Measurements from ENCODE around the gene SDF4. TPM values are rescaled to one million over a fixed set of nuclear protein-coding genes. Genes with fewer than 3 reads are reported as not detected.

The SDF4 gene
- total RNA-seq, 1 experiment from 2014 or later, result 82.0 TPM

DNA sequence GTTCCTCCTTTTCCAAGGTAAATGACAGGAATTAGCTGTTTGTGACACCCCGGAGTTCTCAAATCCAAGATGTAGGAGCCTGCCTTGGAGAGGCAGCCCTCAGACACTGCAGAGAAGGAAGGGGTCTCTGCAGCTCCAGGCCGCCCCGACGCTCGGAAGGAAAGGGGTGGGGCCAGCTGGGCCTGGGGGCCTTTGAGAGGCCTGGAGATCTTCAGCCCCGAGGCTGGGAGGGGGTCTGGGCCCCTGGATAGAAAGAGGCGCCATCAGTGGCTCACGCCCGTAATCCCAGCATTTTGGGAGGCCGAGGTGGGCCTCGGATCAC lies 24.3 kb downstream of the SDF4 start:
- Histone ChIP-seq H3K4me1 (ENCODE audit: insufficient read depth, low read length) (no peaks in the 10 kb centered on the region), H3K18ac (ENCODE audit: insufficient read length, low read depth, low read length) (no peak overlapping the region), H3K9me3 (ENCODE audit: control insufficient read depth, low read depth, low read length) (no peaks in the 10 kb centered on the region), H4K8ac (replicated peaks; ENCODE audit: insufficient read length, low read depth, low read length) (no peak overlapping the region), H4K20me1 (ENCODE audit: control insufficient read depth, insufficient read depth, insufficient read length) (no peaks in the 10 kb centered on the region), H3K9ac (ENCODE audit: extremely low read depth, insufficient read length, low read length) (no peak overlapping the region), H2BK15ac (ENCODE audit: low read depth, low read length) (no peak overlapping the region), H4K91ac (ENCODE audit: insufficient read length, low read depth, low read length) (no peak overlapping the region), H2BK5ac (ENCODE audit: insufficient read length, low read length) (no peak overlapping the region), H4K5ac (ENCODE audit: insufficient read length, low read depth, low read length) (no peak overlapping the region), H3K14ac (ENCODE audit: insufficient read depth, low read length) (no peak overlapping the region), H3K27me3 (ENCODE audit: insufficient read depth, low read length) (no peaks in the 10 kb centered on the region; the same call in 1 of the 2 replicates), H3T11ph (ENCODE audit: low read length) (no peak overlapping the region), H2AK5ac (ENCODE audit: insufficient read length, low read length) (no peak overlapping the region), H2BK20ac (ENCODE audit: low read depth, low read length, poor library complexity, severe bottlenecking) (no peak overlapping the region), H3K79me1 (ENCODE audit: insufficient read depth, low read depth, low read length, poor library complexity, severe bottlenecking) (no peaks in the 10 kb centered on the region), H2BK12ac (ENCODE audit: insufficient read length, low read depth, low read length) (no peak overlapping the region), H3K27ac (ENCODE audit: insufficient read length, low read depth, low read length) (no peak overlapping the region), H3K4me2 (ENCODE audit: insufficient read depth, insufficient read length, low read length) (no peak overlapping the region), H3K79me2 (ENCODE audit: insufficient read depth, low read length) (no peaks in the 10 kb centered on the region), H2AFZ (ENCODE audit: low read length) (no peak overlapping the region), H3K23ac (ENCODE audit: insufficient read length, low read depth, low read length) (no peak overlapping the region), H2BK120ac (ENCODE audit: low read depth, low read length, poor library complexity, severe bottlenecking) (no peak overlapping the region), H3K56ac (ENCODE audit: insufficient read length, low read depth, low read length) (no peak overlapping the region), H3K4ac (ENCODE audit: low read depth, low read length) (no peak overlapping the region), H3K23me2 (ENCODE audit: insufficient read length, low read depth, low read length, poor library complexity, severe bottlenecking) (peaks cover 3% of the 10 kb centered on the region)
- no CpG with 5 or more reads among the region's 11 CpGs for WGBS (ENCODE audit: extremely low coverage, insufficient read length, low lambda C conversion rate)
- Mint-ChIP-seq H3K9me3 (no peaks in the 10 kb centered on the region), H3K36me3 (ENCODE audit: insufficient read depth in 1 of 3, low read depth in 3 of 3) (no peaks in the 10 kb centered on the region), H3K27ac (no peak overlapping the region), H3K27me3 (ENCODE audit: low read depth) (peaks cover 20% of the 10 kb centered on the region), H3K4me3 (no peak overlapping the region), H3K4me1 (peaks cover 2 to 6% of the 10 kb centered on the region in 2 experiments; a peak in 2 of 4 replicates)
- TF ChIP-seq, protein P1, sequence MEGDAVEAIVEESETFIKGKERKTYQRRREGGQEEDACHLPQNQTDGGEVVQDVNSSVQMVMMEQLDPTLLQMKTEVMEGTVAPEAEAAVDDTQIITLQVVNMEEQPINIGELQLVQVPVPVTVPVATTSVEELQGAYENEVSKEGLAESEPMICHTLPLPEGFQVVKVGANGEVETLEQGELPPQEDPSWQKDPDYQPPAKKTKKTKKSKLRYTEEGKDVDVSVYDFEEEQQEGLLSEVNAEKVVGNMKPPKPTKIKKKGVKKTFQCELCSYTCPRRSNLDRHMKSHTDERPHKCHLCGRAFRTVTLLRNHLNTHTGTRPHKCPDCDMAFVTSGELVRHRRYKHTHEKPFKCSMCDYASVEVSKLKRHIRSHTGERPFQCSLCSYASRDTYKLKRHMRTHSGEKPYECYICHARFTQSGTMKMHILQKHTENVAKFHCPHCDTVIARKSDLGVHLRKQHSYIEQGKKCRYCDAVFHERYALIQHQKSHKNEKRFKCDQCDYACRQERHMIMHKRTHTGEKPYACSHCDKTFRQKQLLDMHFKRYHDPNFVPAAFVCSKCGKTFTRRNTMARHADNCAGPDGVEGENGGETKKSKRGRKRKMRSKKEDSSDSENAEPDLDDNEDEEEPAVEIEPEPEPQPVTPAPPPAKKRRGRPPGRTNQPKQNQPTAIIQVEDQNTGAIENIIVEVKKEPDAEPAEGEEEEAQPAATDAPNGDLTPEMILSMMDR (conservative IDR thresholded peaks at IDR 0.05), result no peak
- DNase-seq, result no peak

All from H9 (cell line).